Suprapubic skin (tissue), 4 donors: Measurements from ENCODE around the gene SLC22A23. TPM values are rescaled to one million over a fixed set of nuclear protein-coding genes. Genes with fewer than 3 reads are reported as not detected.

ENCODE experiments used
- DNase-seq, 2 donors: peaks; one replicate each; pipeline ENCODE4 v3.0.0-alpha.2; 2019; ENCODE audit warnings: low spot score in 2 of 2
- H3K27ac ChIP-seq: fragments of 200-600 bp; sonication (generic); one replicate; pipeline ENCODE4 v1.5.1; 2019
- H3K27me3 ChIP-seq: fragments of 200-600 bp; sonication (generic); one replicate; pipeline ENCODE4 v1.5.1; 2019
- H3K36me3 ChIP-seq: fragments of 200-600 bp; sonication (generic); one replicate; pipeline ENCODE4 v1.5.1; 2019
- H3K4me1 ChIP-seq: fragments of 200-600 bp; sonication (generic); one replicate; pipeline ENCODE4 v1.5.1; 2019
- H3K4me3 ChIP-seq: fragments of 200-600 bp; sonication (generic); one replicate; pipeline ENCODE4 v1.5.1; 2019; ENCODE audit warnings: mild to moderate bottlenecking
- H3K9me3 ChIP-seq: fragments of 200-600 bp; sonication (generic); one replicate; pipeline ENCODE4 v1.5.1; 2019
- CTCF ChIP-seq, 2 donors: fragments of 200-600 bp in 1 of 2; fragments of 450-650 bp in 1 of 2; sonication (generic) in 1 of 2; IDR thresholded peaks; one replicate each; pipeline ENCODE4 v1.5.1; 2016 to 2019; ENCODE audit warnings: antibody characterized with exemption in 2 of 2, mild to moderate bottlenecking in 1 of 2, moderate library complexity in 1 of 2
- EP300 ChIP-seq: sonication (generic); formaldehyde crosslinking; IDR thresholded peaks from one replicate; pipeline ENCODE4 v1.6.1; 2017; ENCODE audit warnings: antibody characterized with exemption
- POLR2A ChIP-seq, 2 donors: fragments of 450-650 bp; IDR thresholded peaks; one replicate each; pipeline ENCODE4 v1.6.1; 2017; ENCODE audit warnings: antibody characterized with exemption in 2 of 2, mild to moderate bottlenecking in 2 of 2, moderate library complexity in 2 of 2
- POLR2AphosphoS5 ChIP-seq, 3 donors: sonication (generic); formaldehyde crosslinking; IDR thresholded peaks; one replicate each; pipeline ENCODE4 v1.6.1; 2017; ENCODE audit warnings: antibody characterized with exemption in 3 of 3
- WGBS: methylation state at CpG from one replicate; pipeline ENCODE4 v1.1.5; 2018; 5-methylcytosine and 5-hydroxymethylcytosine counted together
- total RNA-seq, 4 donors: library from RNA; depleted of rRNA; stranded (reverse); fragments of >200 nt; gene quantifications; one replicate each; pipeline ENCODE4 v1.1.0, GENCODE V29; 2016

The SLC22A23 gene
- total RNA-seq, 4 donors from 2014 or later = 38.2 to 59.8 (median 48.1) TPM

- no peak overlapping the region for H3K4me3 ChIP-seq
- no peak overlapping the region for H3K27ac ChIP-seq
- no peak for TF ChIP-seq POLR2AphosphoS5 (IDR thresholded peaks at IDR 0.05)
- TF ChIP-seq EP300 = no peak
- no peak for TF ChIP-seq POLR2A (IDR thresholded peaks at IDR 0.05)
- TF ChIP-seq CTCF (IDR thresholded peaks at IDR 0.05) = no peak
- peaks cover 9% of the 10 kb centered on the region for H3K4me1 ChIP-seq
- H3K9me3 ChIP-seq = no peaks in the 10 kb centered on the region
- H3K27me3 ChIP-seq = no peaks in the 10 kb centered on the region
- no peak for DNase-seq
- WGBS = 86% methylated on average over 10 of the region's 10 CpGs
- H3K36me3 ChIP-seq = no peaks in the 10 kb centered on the region
Observed at GRCh38 chr6:3328796-3329195, 128.1 kb downstream of the SLC22A23 start.

GRCh38 chr6:3328145-3328544, 128.7 kb downstream of the SLC22A23 start:
- Histone ChIP-seq H3K9me3 (no peaks in the 10 kb centered on the region), H3K27me3 (no peaks in the 10 kb centered on the region), H3K36me3 (no peaks in the 10 kb centered on the region), H3K4me3 (no peak overlapping the region), H3K4me1 (peaks cover 10% of the 10 kb centered on the region), H3K27ac (no peak overlapping the region)
- no peak for DNase-seq
- TF ChIP-seq POLR2A (IDR thresholded peaks at IDR 0.05) = no peak
- no peak for TF ChIP-seq CTCF (IDR thresholded peaks at IDR 0.05)
- no peak for TF ChIP-seq EP300
- TF ChIP-seq POLR2AphosphoS5 (IDR thresholded peaks at IDR 0.05) = no peak
- WGBS = 94% methylated on average over 10 of the region's 12 CpGs

DNA sequence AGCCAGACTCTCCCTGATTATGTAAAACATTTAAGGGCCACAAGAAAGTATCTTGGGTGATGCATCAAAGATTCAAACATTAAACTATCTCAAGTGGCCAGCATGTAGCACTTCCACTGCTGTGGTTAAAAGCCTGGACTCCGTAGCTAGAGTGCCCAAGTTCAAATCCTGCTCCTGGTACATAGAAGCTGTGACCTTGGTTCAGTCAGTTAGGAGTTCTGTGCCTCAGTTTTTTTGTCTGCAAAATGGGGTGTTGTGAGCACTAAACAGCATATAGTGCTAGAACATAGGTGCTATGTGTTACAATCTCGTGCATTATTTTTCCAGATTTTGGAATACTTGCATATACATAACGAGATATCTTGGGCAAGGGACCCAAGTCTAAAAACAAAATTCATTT, 129.4 kb downstream of the SLC22A23 start:
- 94% methylated on average over 3 of the region's 3 CpGs for WGBS
- H3K4me1 ChIP-seq = peaks cover 10% of the 10 kb centered on the region
- TF ChIP-seq CTCF (IDR thresholded peaks at IDR 0.05) = no peak
- no peak for TF ChIP-seq POLR2AphosphoS5 (IDR thresholded peaks at IDR 0.05)
- no peak for TF ChIP-seq POLR2A (IDR thresholded peaks at IDR 0.05)
- TF ChIP-seq EP300 = no peak
- H3K9me3 ChIP-seq = no peaks in the 10 kb centered on the region
- no peak overlapping the region for H3K4me3 ChIP-seq
- no peak for DNase-seq
- no peak overlapping the region for H3K27ac ChIP-seq
- no peaks in the 10 kb centered on the region for H3K27me3 ChIP-seq
- no peaks in the 10 kb centered on the region for H3K36me3 ChIP-seq

DNA sequence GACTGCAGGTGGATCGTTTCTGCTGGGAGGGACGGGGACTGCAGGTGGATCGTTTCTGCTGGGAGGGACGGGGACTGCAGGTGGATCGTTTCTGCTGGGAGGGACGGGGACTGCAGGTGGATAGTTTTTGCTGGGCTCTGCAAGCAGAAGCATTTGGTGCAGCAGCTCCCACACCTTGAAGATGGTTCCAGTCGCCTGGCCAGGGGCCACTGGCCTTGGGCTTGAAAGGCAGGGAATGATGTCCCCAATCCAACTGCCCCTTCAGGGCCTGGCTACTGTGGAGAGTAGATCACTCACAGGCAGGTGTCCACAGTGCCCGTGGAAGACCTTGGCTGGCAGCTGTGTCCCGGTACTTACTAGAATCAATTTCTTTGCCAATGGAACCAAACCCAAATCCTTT, 129.9 kb downstream of the SLC22A23 start:
- no peaks in the 10 kb centered on the region for H3K9me3 ChIP-seq
- no peak for TF ChIP-seq POLR2AphosphoS5 (IDR thresholded peaks at IDR 0.05)
- TF ChIP-seq EP300 = no peak
- TF ChIP-seq POLR2A (IDR thresholded peaks at IDR 0.05) = no peak
- TF ChIP-seq CTCF (IDR thresholded peaks at IDR 0.05) = no peak
- no peaks in the 10 kb centered on the region for H3K36me3 ChIP-seq
- no peak overlapping the region for H3K27ac ChIP-seq
- H3K4me3 ChIP-seq = no peak overlapping the region
- DNase-seq = no peak
- WGBS = 87% methylated on average over 9 of the region's 9 CpGs
- peaks cover 10% of the 10 kb centered on the region for H3K4me1 ChIP-seq
- no peaks in the 10 kb centered on the region for H3K27me3 ChIP-seq

DNA sequence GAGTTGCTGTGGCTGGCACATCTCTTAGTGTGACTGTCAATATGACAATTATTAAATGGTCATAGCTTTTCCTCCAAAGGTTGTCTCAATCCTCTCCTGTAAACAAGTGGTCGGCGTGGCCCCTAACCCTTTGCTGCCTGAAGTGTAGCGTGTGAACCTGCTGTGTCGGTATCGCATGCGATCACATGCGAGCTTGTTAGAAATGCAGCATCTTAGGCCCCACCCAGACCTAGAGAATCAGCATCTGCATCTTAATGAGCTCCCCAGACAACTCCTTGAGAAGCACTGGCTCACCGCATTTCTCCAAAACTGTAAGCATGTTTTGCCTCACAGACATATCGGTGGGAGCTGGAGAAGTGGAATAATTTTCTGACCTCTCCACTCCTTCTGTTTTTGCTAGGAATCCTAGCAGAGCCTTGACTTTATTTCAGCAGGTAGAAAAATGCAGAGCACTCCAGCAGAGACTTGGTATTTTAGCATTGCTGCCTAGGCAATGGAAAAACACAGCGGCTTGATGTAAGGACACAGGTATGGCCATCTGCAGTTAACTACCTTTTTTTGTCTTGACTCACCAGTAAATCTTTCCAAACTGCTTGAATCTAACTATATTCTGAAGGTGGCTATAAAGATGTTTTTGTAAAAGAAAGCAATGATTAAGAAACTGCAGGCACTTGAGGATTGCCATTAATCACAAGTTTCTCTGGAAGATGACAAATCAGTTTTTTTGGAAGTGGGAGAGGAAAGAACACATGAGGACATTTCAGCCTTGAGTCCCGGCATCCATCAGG, 130.5 kb downstream of the SLC22A23 start:
- TF ChIP-seq POLR2A (IDR thresholded peaks at IDR 0.05) = no peak
- TF ChIP-seq POLR2AphosphoS5 (IDR thresholded peaks at IDR 0.05) = no peak
- TF ChIP-seq EP300 = no peak
- no peak for TF ChIP-seq CTCF (IDR thresholded peaks at IDR 0.05)
- H3K36me3 ChIP-seq = no peaks in the 10 kb centered on the region
- WGBS = 94% methylated on average over 11 of the region's 11 CpGs

More for the DNA sequence above, 130.5 kb downstream of the SLC22A23 start:
- H3K27ac ChIP-seq = no peak overlapping the region
- no peak for DNase-seq
- no peak overlapping the region for H3K4me3 ChIP-seq
- no peaks in the 10 kb centered on the region for H3K27me3 ChIP-seq
- peaks cover 10% of the 10 kb centered on the region for H3K4me1 ChIP-seq
- no peaks in the 10 kb centered on the region for H3K9me3 ChIP-seq
